RPMI7951 (cell line): ENCODE measurements around the gene GABARAPL2. TPM values are rescaled to one million over a fixed set of nuclear protein-coding genes. Genes with fewer than 3 reads are reported as not detected.
"Not testable (repeated sequence)": the region's sequence is repeated elsewhere in the genome, so short reads cannot be mapped to it uniquely, and the experiment has no call there.

Experiments used
- DNase-seq: peaks from one replicate; pipeline ENCODE4 v3.0.0-alpha.2; 2012; ENCODE audit warnings: low read depth
- total RNA-seq: library from RNA; depleted of rRNA; stranded (reverse); fragments of >200 nt; shearing (Covaris generic); gene quantifications from 2 replicates; pipeline ENCODE4 v1.2.3, GENCODE V29; 2014; rRNA removed

The GABARAPL2 gene
- 64.3 and 64.6 TPM in 2 replicates for total RNA-seq

GRCh38 chr16:75566040-75566757 is at the start of gene GABARAPL2:
Gene GABARAPL2 (plus strand): TSS chr16:75566379. CDS start chr16:75566487, 108 bp downstream.
- peak; percentile 72 for DNase-seq

- no peak for DNase-seq
These were observed 47.0 kb upstream of the GABARAPL2 start for GRCh38 chr16:75519175-75519574.

GRCh38 chr16:75526032-75526790 is 40.0 kb upstream of the GABARAPL2 start:
- peak; percentile 3 for DNase-seq

GRCh38 chr16:75527825-75528299 is 38.3 kb upstream of the GABARAPL2 start:
- no peak for DNase-seq

GRCh38 chr16:75529056-75529905 is 36.9 kb upstream of the GABARAPL2 start:
- no peak for DNase-seq

- DNase-seq = no peak
These were observed 36.2 kb upstream of the GABARAPL2 start for GRCh38 chr16:75529959-75530358.

- DNase-seq = no peak
These were observed 33.9 kb upstream of the GABARAPL2 start for GRCh38 chr16:75532142-75532765.

GRCh38 chr16:75532791-75533190 is 33.4 kb upstream of the GABARAPL2 start:
- DNase-seq = no peak

GRCh38 chr16:75534560-75535205 is 31.5 kb upstream of the GABARAPL2 start:
- DNase-seq = no peak

- DNase-seq = no peak
These were observed 30.9 kb upstream of the GABARAPL2 start for GRCh38 chr16:75535211-75535843.

- DNase-seq = no peak
These were observed 30.3 kb upstream of the GABARAPL2 start, which contains the start of gene CHST5 for GRCh38 chr16:75535901-75536300. Gene CHST5 (minus strand): TSS chr16:75536108. CDS start chr16:75530384, 5,724 bp downstream.

- no peak for DNase-seq
These were observed 28.4 kb upstream of the GABARAPL2 start for GRCh38 chr16:75537776-75538175.

- not testable (repeated sequence) for DNase-seq
These were observed 27.2 kb upstream of the GABARAPL2 start for GRCh38 chr16:75538882-75539565.

- no peak for DNase-seq
These were observed 24.9 kb upstream of the GABARAPL2 start for GRCh38 chr16:75541236-75541635.

- not testable (repeated sequence) for DNase-seq
These were observed 23.7 kb upstream of the GABARAPL2 start for GRCh38 chr16:75542462-75542861.

- DNase-seq = not testable (repeated sequence)
These were observed 20.3 kb upstream of the GABARAPL2 start for GRCh38 chr16:75545879-75546278.

GRCh38 chr16:75546293-75546692 is 19.9 kb upstream of the GABARAPL2 start:
- DNase-seq = no peak

GRCh38 chr16:75548456-75548855 is 17.7 kb upstream of the GABARAPL2 start:
- DNase-seq = not testable (repeated sequence)

GRCh38 chr16:75550211-75550662 is 15.9 kb upstream of the GABARAPL2 start:
- peak; percentile 20 for DNase-seq

- DNase-seq = no peak
These were observed 13.2 kb upstream of the GABARAPL2 start for GRCh38 chr16:75552951-75553350.
